HepG2 (cell line): ENCODE measurements around the gene PDGFB. TPM values are rescaled to one million over a fixed set of nuclear protein-coding genes. Genes with fewer than 3 reads are reported as not detected.

Experiments used
- ATAC-seq: fragments of 200-7000 bp; cut with Tn5 transposase; 3 replicates; pipeline ENCODE4 v1.9.1; 2020; ENCODE audit warnings: mild to moderate bottlenecking, moderate library complexity
- BruUV-seq: library from RNA; stranded (reverse); fragments of 400-500 nt; replicated peaks from 2 replicates; lab custom pipeline; 2021; lab: Mats Ljungman, UMichigan
- CTCF ChIA-PET: fragments of 300-600 bp; formaldehyde crosslinking; extraction: SDS; loops from one replicate; lab custom pipeline; 2021; ENCODE audit warnings: low total read pairs, inconsistent platforms, low intra/inter-chr PET ratio; lab: Yijun Ruan, JAX
- POLR2A ChIA-PET: fragments of 350-600 bp; sonication (Branson Sonifier 250); formaldehyde crosslinking; loops from one replicate; lab custom pipeline; 2020; ENCODE audit warnings: antibody characterized with exemption, inconsistent platforms; lab: Yijun Ruan, JAX
- DNase-seq: peaks from one replicate; pipeline ENCODE4 v3.0.0-alpha.2; 2015; ENCODE audit warnings: low spot score
- FAIRE-seq: peaks from 3 replicates; lab custom pipeline; 2011; peaks lifted over from hg19 to GRCh38; lab: Jason Lieb, UNC
- H2AFZ ChIP-seq: one replicate; pipeline ENCODE4 v1.6.1; 2011; ENCODE audit warnings: low read length, inconsistent platforms
- H3K27ac ChIP-seq: fragments of 300-600 bp; 3 replicates; pipeline ENCODE4 v1.8.0; 2011; ENCODE audit warnings: mixed run types, mild to moderate bottlenecking, mixed read lengths, low read length, inconsistent platforms; ENCODE audit not compliant: insufficient read depth; ENCODE audit errors: extremely low read length
- H3K27me3 ChIP-seq, 2 experiments: fragments of 200-600 bp in 1 of 2; 2 replicates in 1 of 2; 3 replicates in 1 of 2; pipeline versions ENCODE4 v1.6.0 to v1.8.0; 2011; ENCODE audit warnings: low read length in 2 of 2, mild to moderate bottlenecking in 2 of 2, moderate library complexity in 2 of 2, inconsistent platforms in 1 of 2; ENCODE audit not compliant: insufficient read depth in 2 of 2, control insufficient read depth in 1 of 2
- H3K36me3 ChIP-seq, 2 experiments: fragments of 200-600 bp in 1 of 2; replicated peaks in 1 of 2; 2 replicates in 1 of 2; 3 replicates in 1 of 2; pipeline versions ENCODE4 v1.5.1 to v1.8.0; 2011; ENCODE audit warnings: low read length in 2 of 2, inconsistent platforms in 1 of 2; ENCODE audit not compliant: insufficient read depth in 2 of 2, control insufficient read depth in 1 of 2
- H3K4me1 ChIP-seq: 2 replicates; pipeline ENCODE4 v1.5.1; 2012; ENCODE audit warnings: low read length, inconsistent platforms; ENCODE audit not compliant: insufficient read depth
- H3K4me2 ChIP-seq: 2 replicates; pipeline ENCODE4 v1.6.0; 2011; ENCODE audit warnings: low read depth, low read length, inconsistent platforms
- H3K4me3 ChIP-seq, 3 experiments: fragments of 200-600 bp in 1 of 3; sonication (generic), shearing (Covaris generic) in 1 of 3; replicated peaks in 1 of 3; 2 replicates each; pipeline ENCODE4 v1.5.1; 2011 to 2016; ENCODE audit warnings: low read length in 3 of 3, inconsistent platforms in 2 of 3, low read depth in 2 of 3, mild to moderate bottlenecking in 2 of 3, control low read depth in 1 of 3, mixed read lengths in 1 of 3; ENCODE audit not compliant: insufficient read depth in 1 of 3
- H3K79me2 ChIP-seq: one replicate; pipeline ENCODE4 v1.6.1; 2011; ENCODE audit warnings: low read length, inconsistent platforms; ENCODE audit not compliant: insufficient read depth
- H3K9ac ChIP-seq: 2 replicates; pipeline ENCODE4 v1.6.0; 2011; ENCODE audit warnings: mild to moderate bottlenecking, low read depth, low read length, inconsistent platforms; ENCODE audit not compliant: insufficient read depth
- H3K9me3 ChIP-seq: 2 replicates; pipeline ENCODE4 v1.5.1; 2012; ENCODE audit warnings: mild to moderate bottlenecking, low read length
- H4K20me1 ChIP-seq: 2 replicates; pipeline ENCODE4 v1.6.0; 2011; ENCODE audit warnings: inconsistent platforms, mild to moderate bottlenecking, low read length, moderate library complexity; ENCODE audit not compliant: insufficient read depth
- CREB3 ChIP-seq: sonication (generic); formaldehyde crosslinking; IDR thresholded peaks from 2 replicates; pipeline ENCODE4 v1.5.0; 2020; ENCODE audit warnings: missing genetic modification reagents
- MTERF4 ChIP-seq: sonication (generic); formaldehyde crosslinking; IDR thresholded peaks from 2 replicates; pipeline ENCODE4 v1.8.0; 2023; ENCODE audit warnings: mild to moderate bottlenecking, missing genetic modification reagents
- SMYD3 ChIP-seq: sonication (generic); formaldehyde crosslinking; IDR thresholded peaks from 2 replicates; pipeline ENCODE4 v1.8.1; 2023; ENCODE audit warnings: mild to moderate bottlenecking, missing genetic modification reagents
- WGBS: methylation state at CpG from one replicate; pipeline ENCODE4 v1.1.6; 2017; ENCODE audit warnings: low lambda C conversion rate; 5-methylcytosine and 5-hydroxymethylcytosine counted together
- in situ Hi-C: cut with HindIII; loops from 2 replicates; pipeline ENCODE4 v1.10.0; 2017; ENCODE audit warnings: low pct_unique_long_range_greater_than_20kb; ENCODE audit not compliant: extremely low pct_ligation_motif_present
- intact Hi-C: fragments of 100-400 bp; cut with micrococcal nuclease; formaldehyde crosslinking; loops from one replicate; pipeline ENCODE4 v1.10.0; 2022; ENCODE audit not compliant: unreplicated experiment
- polyA plus RNA-seq, 8 experiments: library from polyadenylated mRNA; depleted of rRNA in 3 of 8; stranded (reverse) in 7 of 8; unstranded in 1 of 8; fragments of >200 nt; fragmentation: Illumina TruSeq in 4 of 8; extraction: Trizol in 4 of 8; gene quantifications; 2 replicates each; pipeline versions ENCODE4 v1.2.1 to v1.2.3, GENCODE V29; 2011 to 2016; ENCODE audit warnings: low read depth in 4 of 8, missing spikeins in 1 of 8, mixed read lengths in 1 of 8; ENCODE audit not compliant: insufficient read depth in 1 of 8
- total RNA-seq, 5 experiments: library from RNA; depleted of rRNA; stranded (reverse); fragments of >200 nt; fragmentation: Illumina TruSeq; extraction: Trizol; gene quantifications; 2 replicates each; pipeline ENCODE4 v1.2.3, GENCODE V29; 2016; ENCODE audit warnings: low read depth in 1 of 5
- TF ChIP-seq, protein P1 (sequence below): IDR thresholded peaks from 2 replicates; pipeline ENCODE4 v1.6.1; 2018; ENCODE audit warnings: missing genetic modification reagents

PDGFB gene
- total and polyA plus RNA-seq, 2 of the 13 experiments (the other 11 are each of a cell fraction or from before 2014, with no cell fraction given): 1.4 to 10.1 TPM

DNA sequence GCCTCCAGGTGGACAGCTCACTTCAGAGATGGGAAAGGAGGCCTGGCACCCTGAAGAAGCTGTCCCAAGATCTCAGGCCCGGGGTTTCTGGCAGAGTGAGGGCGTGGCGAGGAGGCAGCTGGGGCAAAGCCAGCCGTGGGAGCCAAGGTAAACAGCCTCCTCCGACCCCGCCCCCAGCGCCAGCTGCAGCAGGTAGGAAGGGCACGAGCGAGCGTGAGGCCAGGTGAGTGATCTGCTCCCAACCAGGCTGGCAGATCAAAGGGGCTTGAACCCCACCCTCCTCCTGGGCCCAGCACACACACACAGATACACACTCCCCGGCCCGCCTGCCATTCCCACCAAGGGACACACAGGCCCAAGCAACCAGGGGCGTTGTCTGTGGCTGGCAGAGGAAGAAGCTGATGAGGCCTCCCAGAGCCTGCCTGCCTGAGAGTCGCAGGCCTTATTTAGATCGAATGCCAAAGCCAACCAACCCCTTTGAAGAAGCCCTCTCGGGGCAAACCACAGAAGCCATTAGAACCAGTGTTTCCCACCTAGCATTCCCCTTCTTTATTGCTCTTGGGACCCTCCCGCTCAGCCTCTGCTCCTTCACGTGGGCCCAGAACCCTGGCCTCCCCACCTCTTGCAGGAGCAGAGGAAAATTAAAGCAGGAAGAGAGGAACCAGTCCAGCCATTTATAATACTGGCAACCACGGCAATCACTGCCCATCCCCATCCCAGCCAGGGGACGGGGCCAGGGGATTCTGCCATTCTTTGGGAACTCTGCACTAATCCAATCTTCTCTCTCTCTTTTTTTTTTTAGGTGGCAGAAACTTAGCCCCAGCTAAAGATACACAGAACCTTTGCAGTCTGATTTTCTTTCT, 5.0 kb downstream of the PDGFB start:
- DNase-seq: no peak
- no peak for ATAC-seq
- POLR2A ChIA-PET: interaction anchor here (2.1 to 5.2 kb wide), 2 partner anchors 9 to 79 kb away, joined by 41 to 93 read pairs; partner anchors contain the start of gene RPL3
- Histone ChIP-seq H4K20me1 (peaks cover 8% of the 10 kb centered on the region; the same call in 1 of the 2 replicates), H3K36me3 (no peaks in the 10 kb centered on the region; a peak in 1 of 5 replicates), H3K79me2 (peaks cover 12% of the 10 kb centered on the region), H3K4me3 (peak overlapping the region in 1 of 3 experiments; percentile 67; a peak in 1 of 6 replicates), H3K9ac (0 out of 2 replicates have a peak overlapping the region, but pooled peaks have one; percentile 17), H3K27ac (peak overlapping the region; percentile 93), H2AFZ (no peak overlapping the region), H3K27me3 (no peaks in the 10 kb centered on the region), H3K9me3 (no peaks in the 10 kb centered on the region), H3K4me2 (peak overlapping the region; percentile 74), H3K4me1 (peaks cover 24% of the 10 kb centered on the region)
- no peak for FAIRE-seq
- TF ChIP-seq, protein P1, sequence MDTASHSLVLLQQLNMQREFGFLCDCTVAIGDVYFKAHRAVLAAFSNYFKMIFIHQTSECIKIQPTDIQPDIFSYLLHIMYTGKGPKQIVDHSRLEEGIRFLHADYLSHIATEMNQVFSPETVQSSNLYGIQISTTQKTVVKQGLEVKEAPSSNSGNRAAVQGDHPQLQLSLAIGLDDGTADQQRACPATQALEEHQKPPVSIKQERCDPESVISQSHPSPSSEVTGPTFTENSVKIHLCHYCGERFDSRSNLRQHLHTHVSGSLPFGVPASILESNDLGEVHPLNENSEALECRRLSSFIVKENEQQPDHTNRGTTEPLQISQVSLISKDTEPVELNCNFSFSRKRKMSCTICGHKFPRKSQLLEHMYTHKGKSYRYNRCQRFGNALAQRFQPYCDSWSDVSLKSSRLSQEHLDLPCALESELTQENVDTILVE: no peak
- TF ChIP-seq CREB3 (CRISPR knock-in tag): no peak
- no peak for TF ChIP-seq SMYD3
- no peak for TF ChIP-seq MTERF4 (CRISPR knock-in tag)
- no TSS peak for BruUV-seq
- intact Hi-C loops: loop anchor here (5.0 to 10.0 kb wide), 3 partner anchors 58 to 78 kb away; partner anchors contain the start of gene RPL3
- in situ Hi-C loops: loop anchor here (5.0 kb wide), 1 partner anchor 62 kb away; no protein-coding TSS in a partner anchor
- CTCF ChIA-PET: no interaction called here
- 90% methylated on average over 7 of the region's 20 CpGs for WGBS
